Endothelial cell of umbilical vein (primary cell): ENCODE results near the gene KRT37. TPM values are rescaled to one million over a fixed set of nuclear protein-coding genes. Genes with fewer than 3 reads are reported as not detected.
"Not testable (repeated sequence)": the region's sequence is repeated elsewhere in the genome, so short reads cannot be mapped to it uniquely, and the experiment has no call there.

ENCODE experiments used
- BruUV-seq: library from RNA; stranded (reverse); fragments of 400-500 nt; replicated peaks from 2 replicates; lab custom pipeline; 2021; lab: Mats Ljungman, UMichigan
- CTCF ChIA-PET: fragments of 300-600, 350-600 bp; sonication (Branson Sonifier 250); formaldehyde crosslinking; loops from one replicate; lab custom pipeline; 2021; ENCODE audit warnings: antibody characterized with exemption, inconsistent platforms; lab: Charles Lee
- POLR2A ChIA-PET: fragments of 300-600, 350-600 bp; sonication (Branson Sonifier 250); formaldehyde crosslinking; loops from one replicate; lab custom pipeline; 2021; ENCODE audit warnings: antibody characterized with exemption, inconsistent platforms; lab: Charles Lee
- DNase-seq: peaks from one replicate; pipeline ENCODE4 v3.0.0-alpha.2; 2011; ENCODE audit warnings: low read depth, low spot score
- FAIRE-seq: peaks from 2 replicates; lab custom pipeline; 2011; peaks lifted over from hg19 to GRCh38; lab: Jason Lieb, UNC
- H2AFZ ChIP-seq: 2 replicates; pipeline ENCODE4 v1.6.0; 2012; ENCODE audit warnings: low read depth, low read length, control low read depth, inconsistent platforms
- H3K27ac ChIP-seq: 2 replicates; pipeline ENCODE4 v1.5.1; 2011; ENCODE audit warnings: low read depth, mild to moderate bottlenecking, control low read depth, low read length, moderate library complexity; ENCODE audit not compliant: insufficient read depth
- H3K27me3 ChIP-seq, 2 experiments: 2 replicates each; pipeline versions ENCODE4 v1.6.0 to v1.6.1; 2011; ENCODE audit warnings: low read length in 2 of 2, mixed read lengths in 1 of 2; ENCODE audit not compliant: control insufficient read depth in 2 of 2, insufficient read depth in 2 of 2
- H3K36me3 ChIP-seq, 2 experiments: 2 replicates in 1 of 2; 3 replicates in 1 of 2; pipeline ENCODE4 v1.5.1; 2011; ENCODE audit warnings: low read length in 2 of 2, mild to moderate bottlenecking in 1 of 2, moderate library complexity in 1 of 2; ENCODE audit not compliant: control insufficient read depth in 2 of 2, insufficient read depth in 2 of 2; ENCODE audit errors: extremely low read depth in 1 of 2
- H3K4me1 ChIP-seq: 3 replicates; pipeline ENCODE4 v1.5.1; 2011; ENCODE audit warnings: mild to moderate bottlenecking, low read length; ENCODE audit not compliant: control insufficient read depth, insufficient read depth; ENCODE audit errors: extremely low read depth
- H3K4me2 ChIP-seq: 2 replicates; pipeline ENCODE4 v1.6.1; 2011; ENCODE audit warnings: low read length, control low read depth, mixed read lengths; ENCODE audit not compliant: insufficient read depth
- H3K4me3 ChIP-seq, 3 experiments: fragments of 200-600 bp in 1 of 3; sonication (generic), shearing (Covaris generic) in 1 of 3; replicated peaks in 1 of 3; 2 replicates each; pipeline ENCODE4 v1.5.1; 2011 to 2016; ENCODE audit warnings: control low read depth in 3 of 3, low read length in 3 of 3, mild to moderate bottlenecking in 2 of 3, inconsistent platforms in 1 of 3, low read depth in 1 of 3, moderate library complexity in 1 of 3; ENCODE audit not compliant: insufficient read depth in 1 of 3
- H3K79me2 ChIP-seq: 2 replicates; pipeline ENCODE4 v1.6.0; 2012; ENCODE audit warnings: low read length, inconsistent platforms; ENCODE audit not compliant: control insufficient read depth, insufficient read depth
- H3K9ac ChIP-seq: replicated peaks from 2 replicates; pipeline ENCODE3; 2011; ENCODE audit warnings: low read length, control low read depth; ENCODE audit not compliant: insufficient read depth; ENCODE audit errors: extremely low read depth
- H3K9me1 ChIP-seq: replicated peaks from 3 replicates; pipeline ENCODE4 v1.6.0; 2011; ENCODE audit warnings: mild to moderate bottlenecking, low read length; ENCODE audit not compliant: control insufficient read depth, insufficient read depth; ENCODE audit errors: extremely low read depth
- H3K9me3 ChIP-seq: replicated peaks from 2 replicates; pipeline ENCODE4 v1.5.1; 2012; ENCODE audit warnings: low read length, inconsistent platforms; ENCODE audit not compliant: control insufficient read depth, insufficient read depth
- H4K20me1 ChIP-seq: replicated peaks from 2 replicates; pipeline ENCODE3; 2011; ENCODE audit warnings: mild to moderate bottlenecking, low read length; ENCODE audit not compliant: control insufficient read depth, insufficient read depth; ENCODE audit errors: extremely low read depth
- CTCF ChIP-seq, 2 donors: IDR thresholded peaks; 1 replicate in 1 of 2; 2 replicates in 1 of 2; pipeline ENCODE4 v1.5.1; 2011; ENCODE audit warnings: low read length in 2 of 2, mild to moderate bottlenecking in 2 of 2, moderate library complexity in 2 of 2, control low read depth in 1 of 2, inconsistent platforms in 1 of 2, low read depth in 1 of 2; ENCODE audit not compliant: insufficient read depth in 1 of 2; ENCODE audit errors: extremely low read depth in 1 of 2
- EZH2 ChIP-seq: IDR thresholded peaks from 2 replicates; pipeline ENCODE4 v1.6.1; 2012; ENCODE audit warnings: borderline replicate concordance, low read depth, mild to moderate bottlenecking, moderate library complexity, low read length, inconsistent platforms; ENCODE audit not compliant: severe bottlenecking
- FOS ChIP-seq: IDR thresholded peaks from 2 replicates; pipeline ENCODE4 v1.6.1; 2011; ENCODE audit warnings: mild to moderate bottlenecking, low read length, moderate library complexity, borderline replicate concordance; ENCODE audit not compliant: insufficient read depth
- GATA2 ChIP-seq: IDR thresholded peaks from 2 replicates; pipeline ENCODE4 v1.7.0; 2011; ENCODE audit warnings: low read depth, mild to moderate bottlenecking, moderate library complexity, mixed read lengths, low read length; ENCODE audit not compliant: insufficient read length, insufficient read depth
- JUN ChIP-seq: IDR thresholded peaks from 2 replicates; pipeline ENCODE4 v1.6.1; 2011; ENCODE audit warnings: borderline replicate concordance, low read depth; ENCODE audit not compliant: insufficient read length, insufficient read depth
- MAX ChIP-seq: IDR thresholded peaks from 2 replicates; pipeline ENCODE4 v1.6.1; 2011; ENCODE audit not compliant: insufficient read depth, insufficient read length
- MYC ChIP-seq: IDR thresholded peaks from one replicate; pipeline ENCODE4 v1.6.1; 2011; ENCODE audit warnings: mild to moderate bottlenecking, low read depth, low read length
- POLR2A ChIP-seq: IDR thresholded peaks from 2 replicates; pipeline ENCODE4 v1.6.1; 2012; ENCODE audit warnings: low read depth, mild to moderate bottlenecking, control low read depth, low read length
- POLR2AphosphoS5 ChIP-seq: IDR thresholded peaks from 2 replicates; pipeline ENCODE4 v1.6.1; 2012; ENCODE audit warnings: low read depth, mild to moderate bottlenecking, control low read depth, low read length, moderate library complexity; ENCODE audit not compliant: insufficient read depth
- dilution Hi-C: fragments of 300-500 bp; cut with MboI; formaldehyde crosslinking; loops from one replicate; pipeline ENCODE4 v1.15.0; 2019; ENCODE audit warnings: low sequenced_read_pairs; ENCODE audit not compliant: extremely low pct_ligation_motif_present
- intact Hi-C: fragments of 100-400 bp; cut with micrococcal nuclease; formaldehyde crosslinking; loops from one replicate; pipeline ENCODE4 v1.10.0; 2022
- polyA plus RNA-seq, 4 experiments: library from polyadenylated mRNA; depleted of rRNA in 3 of 4; stranded (reverse) in 3 of 4; unstranded in 1 of 4; fragments of >200 nt; gene quantifications; 2 replicates each; pipeline versions ENCODE4 v1.2.1 to v1.2.3, GENCODE V29; 2011 to 2012; ENCODE audit warnings: missing spikeins in 1 of 4
- total RNA-seq: library from RNA; stranded (reverse); gene quantifications from 2 replicates; pipeline ENCODE4 v1.2.3, GENCODE V29; 2021

KRT37 gene
- total and polyA plus RNA-seq, 2 donors (not counting 3 experiments of a cell fraction or from before 2014, with no cell fraction given), result not detected

GRCh38 chr17:41382394-41382793 is 42.0 kb downstream of the KRT37 start:
- DNase-seq, result no peak
- no peak overlapping the region for H3K4me2 ChIP-seq
- dilution Hi-C loops, result no loop called here
- no peak for FAIRE-seq
- intact Hi-C loops, result no loop called here
- no peaks in the 10 kb centered on the region for H3K79me2 ChIP-seq
- no peaks in the 10 kb centered on the region for H3K9me1 ChIP-seq
- BruUV-seq, result no TSS peak
- POLR2A ChIA-PET, result no interaction called here
- no peak overlapping the region for H2AFZ ChIP-seq
- CTCF ChIA-PET, result no interaction called here
- H3K27ac ChIP-seq, result no peak overlapping the region
- no peaks in the 10 kb centered on the region for H3K9me3 ChIP-seq
- no peak overlapping the region for H3K9ac ChIP-seq
- no peaks in the 10 kb centered on the region for H3K4me1 ChIP-seq
- TF ChIP-seq FOS (no peak), POLR2AphosphoS5 (no peak), EZH2 (no peak), POLR2A (no peak), CTCF (IDR thresholded peaks at IDR 0.05; ENCODE audit: extremely low read depth in 1 of 2, insufficient read depth in 1 of 2, low read depth in 1 of 2, low read length in 2 of 2) (no peak), MAX (no peak), JUN (no peak), MYC (no peak), GATA2 (no peak)
- peaks cover 0 to under 1% of the 10 kb centered on the region in 2 experiments for H3K27me3 ChIP-seq
- H4K20me1 ChIP-seq, result no peaks in the 10 kb centered on the region
- no peak overlapping the region for H3K4me3 ChIP-seq
- no peaks in the 10 kb centered on the region for H3K36me3 ChIP-seq

GRCh38 chr17:41381943-41382342 is 42.4 kb downstream of the KRT37 start, which contains the start of gene KRT34:
Gene KRT34 (minus strand): TSS chr17:41382306. CDS start chr17:41382246, 60 bp downstream.
- POLR2A ChIA-PET, H3K36me3 ChIP-seq, H3K4me3 ChIP-seq, H3K9me3 ChIP-seq, FAIRE-seq, BruUV-seq, dilution Hi-C loops, H3K4me2 ChIP-seq, H3K27ac ChIP-seq, H3K79me2 ChIP-seq, DNase-seq, H3K4me1 ChIP-seq, H3K27me3 ChIP-seq, H4K20me1 ChIP-seq, H3K9me1 ChIP-seq, CTCF ChIA-PET, H2AFZ ChIP-seq, H3K9ac ChIP-seq, intact Hi-C loops: not testable (repeated sequence)

GRCh38 chr17:41380091-41380490 is 44.3 kb downstream of the KRT37 start:
- H3K4me2 ChIP-seq, intact Hi-C loops, H3K36me3 ChIP-seq, CTCF ChIA-PET, H3K4me1 ChIP-seq, H3K79me2 ChIP-seq, H3K9ac ChIP-seq, DNase-seq, H3K9me1 ChIP-seq, POLR2A ChIA-PET, H3K9me3 ChIP-seq, H4K20me1 ChIP-seq, H3K27me3 ChIP-seq, H3K4me3 ChIP-seq, BruUV-seq, dilution Hi-C loops, FAIRE-seq, H2AFZ ChIP-seq, H3K27ac ChIP-seq: not testable (repeated sequence)
